ENCODE data around the gene ITSN2.

Gene ITSN2

DNA sequence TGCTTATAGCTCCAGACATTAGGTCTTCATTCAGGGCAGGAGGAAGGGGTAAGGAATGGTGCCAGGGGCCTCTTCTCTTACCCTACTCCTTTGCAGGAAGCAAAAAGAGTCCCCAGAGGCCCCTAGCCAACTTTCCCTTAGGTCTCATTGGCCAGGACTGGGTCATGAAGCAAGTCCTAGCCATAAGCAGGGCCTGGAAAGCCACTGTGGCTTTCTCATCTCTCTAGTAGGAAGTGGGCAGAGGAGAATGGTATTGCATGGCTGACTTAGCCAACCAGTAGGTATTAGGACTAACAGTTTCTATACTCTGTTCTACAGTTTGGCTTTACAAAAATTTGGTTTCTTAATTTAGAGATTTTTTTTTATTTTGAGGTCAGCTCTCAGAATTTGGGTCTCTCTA, 180.7 kb downstream of the ITSN2 start:
- no peak for DNase-seq (ENCODE audit: low read depth in 2 of 2)

GRCh38 chr2:24176326-24176725, 184.0 kb downstream of the ITSN2 start:
- DNase-seq (ENCODE audit: low read depth in 2 of 2): no peak

DNA sequence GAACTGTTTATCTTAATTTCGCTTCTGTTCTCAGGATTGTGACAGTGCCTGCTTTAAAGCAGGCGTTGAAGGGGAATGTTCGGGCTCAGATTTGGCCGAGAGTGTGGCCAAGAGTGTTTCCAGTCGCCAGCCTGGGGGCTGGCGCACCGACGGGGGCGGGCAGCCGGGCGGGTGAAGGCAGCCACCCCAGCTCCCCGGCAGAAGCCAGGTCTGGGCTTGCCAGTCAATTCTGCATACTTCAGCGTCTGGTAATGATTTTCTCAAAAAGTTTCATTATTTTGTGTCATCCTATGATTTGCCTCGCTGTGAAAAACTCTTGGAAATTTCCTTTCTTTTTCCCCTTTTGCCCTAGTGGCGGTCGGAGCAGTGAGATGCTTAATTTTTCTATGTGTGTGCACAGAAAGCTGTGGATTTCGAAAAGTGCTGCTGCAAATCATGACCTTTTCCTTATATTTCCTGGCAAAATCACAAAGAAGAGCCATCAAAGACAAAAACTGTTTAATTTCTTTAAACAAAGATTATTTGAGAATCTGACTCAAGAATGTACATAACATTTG, 184.6 kb downstream of the ITSN2 start:
- DNase-seq (ENCODE audit: low read depth in 2 of 2): no peak

GRCh38 chr2:24174851-24175277, 185.5 kb downstream of the ITSN2 start, which contains the start of gene FAM228A:
TSS of gene FAM228A (plus strand) at chr2:24175053. CDS start at chr2:24175481, 428 bp downstream.
- no peak for DNase-seq (ENCODE audit: low read depth in 2 of 2)

DNA sequence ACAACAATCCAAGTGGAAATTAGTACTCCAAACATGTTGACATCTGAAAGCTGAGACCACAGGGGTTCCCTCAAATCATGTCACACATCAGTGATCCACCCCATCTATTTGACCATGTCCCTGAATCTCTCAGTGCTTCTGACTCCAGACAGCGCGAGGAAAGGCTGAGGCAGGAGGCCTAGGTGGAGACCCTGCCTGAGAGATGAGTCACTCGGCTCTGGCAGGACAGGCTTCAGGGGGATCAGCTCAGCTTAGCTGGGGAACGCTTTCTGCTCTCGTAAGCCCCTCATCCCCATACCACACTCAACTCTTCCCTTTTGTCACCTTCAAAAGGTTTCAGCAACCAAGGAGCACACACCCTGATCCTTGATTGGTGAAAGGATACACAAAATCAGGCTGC, 191.3 kb downstream of the ITSN2 start:
- no peak for DNase-seq (ENCODE audit: low read depth in 2 of 2)

DNA sequence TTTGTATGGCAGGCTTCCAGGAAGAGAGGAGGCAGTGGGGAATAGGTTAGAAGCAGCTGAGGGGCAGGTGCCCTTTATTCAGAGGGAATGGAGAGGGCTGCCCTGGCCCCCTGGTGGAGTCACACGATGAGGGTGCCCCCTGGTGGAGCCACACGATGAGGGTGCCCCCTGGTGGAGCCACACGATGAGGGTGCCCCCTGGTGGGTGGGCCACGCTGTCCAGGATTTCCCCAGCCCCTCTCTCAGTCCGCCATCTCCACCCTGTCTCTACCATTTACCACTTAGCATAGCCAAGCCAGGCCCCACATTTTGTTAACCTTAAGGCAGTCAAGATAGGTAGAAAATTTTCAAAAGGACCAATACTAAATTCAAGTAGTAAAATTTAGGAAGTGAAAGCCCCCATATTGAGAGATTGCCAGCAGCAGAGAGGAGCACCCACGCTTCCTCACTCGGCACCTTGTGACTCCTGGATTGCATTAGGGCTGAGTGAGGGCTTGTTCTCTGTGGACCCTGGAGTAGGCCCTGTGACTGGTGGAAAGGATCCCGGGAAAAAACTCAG, 195.8 kb downstream of the ITSN2 start:
- DNase-seq (ENCODE audit: low read depth in 2 of 2): no peak

GRCh38 chr2:24163601-24164000, 196.7 kb downstream of the ITSN2 start:
- DNase-seq (ENCODE audit: low read depth in 2 of 2): no peak

- DNase-seq (ENCODE audit: low read depth in 2 of 2): no peak
Observed at GRCh38 chr2:24163186-24163585, 197.2 kb downstream of the ITSN2 start.

- DNase-seq (ENCODE audit: low read depth in 2 of 2): no peak
Observed at GRCh38 chr2:24162494-24162893, 197.8 kb downstream of the ITSN2 start.

DNA sequence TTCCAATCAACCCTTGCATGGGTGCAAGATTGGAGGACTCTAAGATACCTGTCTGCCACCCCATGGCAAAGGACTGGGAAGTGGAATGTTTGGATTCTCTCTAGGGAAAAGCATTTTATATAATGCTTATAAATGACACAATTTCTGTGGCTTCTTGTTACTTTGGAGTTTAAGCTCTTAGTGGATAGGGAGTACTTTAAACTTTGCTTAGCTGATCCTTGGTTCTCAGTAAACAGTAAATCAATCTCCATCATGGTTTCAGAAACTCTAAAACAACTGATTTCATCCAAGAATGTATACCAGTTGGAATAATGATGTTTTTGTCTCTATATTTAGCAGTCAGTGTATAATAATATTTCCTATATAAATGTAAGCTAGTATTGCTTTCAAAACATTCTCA, 199.6 kb downstream of the ITSN2 start:
- DNase-seq (ENCODE audit: low read depth in 2 of 2): no peak

GRCh38 chr2:24159708-24160107, 200.6 kb downstream of the ITSN2 start:
- DNase-seq (ENCODE audit: low read depth in 2 of 2): no peak

GRCh38 chr2:24158131-24158530, 202.2 kb downstream of the ITSN2 start:
- no peak for DNase-seq (ENCODE audit: low read depth in 2 of 2)

GRCh38 chr2:24153478-24153877, 206.9 kb downstream of the ITSN2 start:
- no peak for DNase-seq (ENCODE audit: low read depth in 2 of 2)
